IPS DF 6.9 (cell line): ENCODE measurements around the gene PIP5K1B.

Experiments
- DNase-seq: peaks from one replicate; pipeline ENCODE4 v3.0.0-alpha.2; 2013; ENCODE audit warnings: low read depth, low spot score
- H3K27ac ChIP-seq: one replicate; pipeline ENCODE4 v1.5.1; 2013; ENCODE audit warnings: low read length, control low read depth
- H3K27me3 ChIP-seq: 2 replicates; pipeline ENCODE4 v1.6.1; 2013; ENCODE audit warnings: mild to moderate bottlenecking, low read length; ENCODE audit not compliant: control insufficient read depth, insufficient read depth
- H3K36me3 ChIP-seq: 2 replicates; pipeline ENCODE4 v1.6.1; 2013; ENCODE audit warnings: low read length; ENCODE audit not compliant: control insufficient read depth, insufficient read depth
- H3K4me1 ChIP-seq: 2 replicates; pipeline ENCODE4 v1.6.1; 2013; ENCODE audit warnings: low read length; ENCODE audit not compliant: control insufficient read depth, insufficient read depth
- H3K4me3 ChIP-seq: 2 replicates; pipeline ENCODE4 v1.5.1; 2013; ENCODE audit warnings: mild to moderate bottlenecking, low read length
- H3K9me3 ChIP-seq: 2 replicates; pipeline ENCODE4 v1.6.1; 2013; ENCODE audit warnings: low read length, inconsistent platforms; ENCODE audit not compliant: control insufficient read depth, insufficient read depth
- WGBS: extraction: QIAGEN DNeasy Blood & Tissue Kit; methylation state at CpG from one replicate; pipeline ENCODE4 v1.1.7; 2013; ENCODE audit warnings: mixed read lengths, missing lambda C conversion rate; ENCODE audit not compliant: insufficient read length, insufficient coverage; 5-methylcytosine and 5-hydroxymethylcytosine counted together

PIP5K1B gene

DNA sequence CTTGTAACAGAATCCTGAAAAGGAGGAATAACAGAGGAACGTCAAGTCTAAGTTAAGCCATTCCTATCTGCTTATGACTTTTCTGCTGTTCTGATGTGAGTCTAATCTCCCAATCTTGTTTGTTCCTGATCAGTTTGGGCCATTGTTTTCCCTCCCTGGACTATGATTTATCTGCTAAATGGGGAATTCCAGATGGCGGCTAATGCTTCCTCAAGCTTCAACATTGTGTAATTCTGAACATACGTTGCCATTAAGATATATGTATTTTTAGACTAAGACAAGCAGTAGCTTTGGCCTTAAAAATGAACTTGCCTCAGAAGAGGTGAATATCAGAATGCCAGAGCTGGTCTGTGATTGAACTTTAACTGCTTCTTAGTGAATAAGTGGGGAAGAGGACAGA is 166.2 kb downstream of the PIP5K1B start:
- WGBS, result no CpG with 5 or more reads among the region's 3 CpGs

GRCh38 chr9:68872026-68872501 is 167.0 kb downstream of the PIP5K1B start:
- Histone ChIP-seq H3K9me3 (no peaks in the 10 kb centered on the region), H3K4me1 (peaks cover 6% of the 10 kb centered on the region; the same call in 1 of the 2 replicates), H3K4me3 (no peak overlapping the region), H3K36me3 (no peaks in the 10 kb centered on the region), H3K27me3 (no peaks in the 10 kb centered on the region), H3K27ac (peak overlapping the region; percentile 85)
- WGBS, result no CpG with 5 or more reads among the region's 8 CpGs
- peak; percentile 94 for DNase-seq

More for the DNA sequence above, 166.2 kb downstream of the PIP5K1B start:
- Histone ChIP-seq H3K4me3 (no peak overlapping the region), H3K27ac (peak overlapping the region; percentile 11), H3K9me3 (no peaks in the 10 kb centered on the region), H3K27me3 (no peaks in the 10 kb centered on the region), H3K36me3 (no peaks in the 10 kb centered on the region), H3K4me1 (peaks cover 5% of the 10 kb centered on the region; the same call in 1 of the 2 replicates)
- no peak for DNase-seq

- no peaks in the 10 kb centered on the region for H3K9me3 ChIP-seq
- no CpG with 5 or more reads among the region's 6 CpGs for WGBS
- H3K27ac ChIP-seq, result peak overlapping the region; percentile 82
- DNase-seq, result no peak
- H3K27me3 ChIP-seq, result no peaks in the 10 kb centered on the region
- H3K4me1 ChIP-seq, result peaks cover 6% of the 10 kb centered on the region; the same call in 1 of the 2 replicates
- H3K4me3 ChIP-seq, result no peak overlapping the region
- no peaks in the 10 kb centered on the region for H3K36me3 ChIP-seq
Measured at GRCh38 chr9:68873179-68873578, 168.1 kb downstream of the PIP5K1B start.

DNA sequence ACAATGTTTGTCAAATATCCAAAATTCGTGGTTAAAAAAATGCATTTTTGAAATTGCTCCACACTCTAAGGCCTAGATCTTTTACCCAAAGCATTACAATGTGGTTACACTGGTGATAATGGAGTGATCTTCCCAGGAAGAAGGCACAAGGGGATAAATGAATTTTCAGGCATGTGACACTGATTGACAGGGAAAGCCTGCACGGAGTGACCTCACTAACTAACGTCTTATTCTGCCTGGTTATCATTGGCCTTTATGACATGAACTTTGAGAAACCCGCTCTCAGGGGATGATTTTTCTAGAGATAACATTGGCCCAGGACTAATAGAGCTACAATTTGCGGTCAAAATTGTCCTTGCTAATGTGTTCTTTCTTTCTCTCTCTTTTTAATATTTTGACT is 171.2 kb downstream of the PIP5K1B start:
- no peaks in the 10 kb centered on the region for H3K9me3 ChIP-seq
- H3K4me3 ChIP-seq, result no peak overlapping the region
- H3K27me3 ChIP-seq, result no peaks in the 10 kb centered on the region
- H3K4me1 ChIP-seq, result peaks cover 2% of the 10 kb centered on the region; the same call in 1 of the 2 replicates
- no peak overlapping the region for H3K27ac ChIP-seq
- DNase-seq, result no peak
- H3K36me3 ChIP-seq, result no peaks in the 10 kb centered on the region
- WGBS, result no CpG with 5 or more reads among the region's 5 CpGs

- H3K9me3 ChIP-seq, result no peaks in the 10 kb centered on the region
- H3K36me3 ChIP-seq, result no peaks in the 10 kb centered on the region
- WGBS, result no CpG with 5 or more reads among the region's 3 CpGs
- no peak overlapping the region for H3K27ac ChIP-seq
- no peak for DNase-seq
- H3K4me3 ChIP-seq, result no peak overlapping the region
- peaks cover 2% of the 10 kb centered on the region; the same call in 1 of the 2 replicates for H3K4me1 ChIP-seq
- H3K27me3 ChIP-seq, result no peaks in the 10 kb centered on the region
Measured at GRCh38 chr9:68876681-68877080, 171.6 kb downstream of the PIP5K1B start.

- H3K36me3 ChIP-seq, result no peaks in the 10 kb centered on the region
- DNase-seq, result no peak
- no peaks in the 10 kb centered on the region for H3K9me3 ChIP-seq
- no peaks in the 10 kb centered on the region for H3K27me3 ChIP-seq
- H3K27ac ChIP-seq, result no peak overlapping the region
- peaks cover 2% of the 10 kb centered on the region; the same call in 1 of the 2 replicates for H3K4me1 ChIP-seq
- H3K4me3 ChIP-seq, result no peak overlapping the region
Measured at GRCh38 chr9:68877219-68877618, 172.2 kb downstream of the PIP5K1B start.

GRCh38 chr9:68878450-68878849 is 173.4 kb downstream of the PIP5K1B start:
- Histone ChIP-seq H3K4me3 (no peak overlapping the region), H3K4me1 (peaks cover 2% of the 10 kb centered on the region; the same call in 1 of the 2 replicates), H3K36me3 (no peaks in the 10 kb centered on the region), H3K27ac (no peak overlapping the region), H3K27me3 (no peaks in the 10 kb centered on the region), H3K9me3 (no peaks in the 10 kb centered on the region)
- no peak for DNase-seq

DNA sequence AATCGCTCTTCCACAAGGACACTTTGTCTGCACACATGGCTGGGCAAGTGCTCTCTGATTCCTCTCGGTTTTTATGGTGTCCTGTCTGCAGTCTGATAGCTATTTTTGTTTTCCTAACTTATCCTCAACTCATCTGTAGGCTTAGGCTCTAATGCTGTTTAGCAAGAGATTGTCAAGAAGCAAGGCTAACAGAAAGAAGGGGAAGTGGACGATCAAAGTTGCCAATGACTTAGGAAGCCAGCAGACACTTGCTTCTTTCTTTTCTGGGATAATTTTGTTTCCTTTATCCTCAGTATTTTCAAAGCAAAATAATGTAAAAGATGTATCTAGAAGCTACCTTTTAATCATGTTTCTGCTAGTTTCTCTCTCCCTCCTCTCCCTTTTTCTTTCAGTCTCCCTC is 178.2 kb downstream of the PIP5K1B start:
- H3K4me1 ChIP-seq, result no peaks in the 10 kb centered on the region
- H3K9me3 ChIP-seq, result no peaks in the 10 kb centered on the region
- no peaks in the 10 kb centered on the region for H3K27me3 ChIP-seq
- H3K27ac ChIP-seq, result no peak overlapping the region
- no peak overlapping the region for H3K4me3 ChIP-seq
- no peak for DNase-seq
- no peaks in the 10 kb centered on the region for H3K36me3 ChIP-seq
- WGBS, result 100% methylated on average over 1 of the region's 3 CpGs

GRCh38 chr9:68887232-68887631 is 182.2 kb downstream of the PIP5K1B start:
- no peak overlapping the region for H3K27ac ChIP-seq
- H3K36me3 ChIP-seq, result no peaks in the 10 kb centered on the region
- no peaks in the 10 kb centered on the region for H3K4me1 ChIP-seq
- no peaks in the 10 kb centered on the region for H3K9me3 ChIP-seq
- no peak for DNase-seq
- H3K27me3 ChIP-seq, result no peaks in the 10 kb centered on the region
- H3K4me3 ChIP-seq, result no peak overlapping the region
- no CpG with 5 or more reads among the region's 1 CpG for WGBS

- no peaks in the 10 kb centered on the region; the same call in 1 of the 2 replicates for H3K27me3 ChIP-seq
- WGBS, result no CpG with 5 or more reads among the region's 7 CpGs
- DNase-seq, result no peak
- no peaks in the 10 kb centered on the region for H3K36me3 ChIP-seq
- H3K9me3 ChIP-seq, result no peaks in the 10 kb centered on the region
- H3K27ac ChIP-seq, result no peak overlapping the region
- H3K4me3 ChIP-seq, result no peak overlapping the region
- H3K4me1 ChIP-seq, result no peaks in the 10 kb centered on the region
Measured at GRCh38 chr9:68894502-68894901, 189.5 kb downstream of the PIP5K1B start.

DNA sequence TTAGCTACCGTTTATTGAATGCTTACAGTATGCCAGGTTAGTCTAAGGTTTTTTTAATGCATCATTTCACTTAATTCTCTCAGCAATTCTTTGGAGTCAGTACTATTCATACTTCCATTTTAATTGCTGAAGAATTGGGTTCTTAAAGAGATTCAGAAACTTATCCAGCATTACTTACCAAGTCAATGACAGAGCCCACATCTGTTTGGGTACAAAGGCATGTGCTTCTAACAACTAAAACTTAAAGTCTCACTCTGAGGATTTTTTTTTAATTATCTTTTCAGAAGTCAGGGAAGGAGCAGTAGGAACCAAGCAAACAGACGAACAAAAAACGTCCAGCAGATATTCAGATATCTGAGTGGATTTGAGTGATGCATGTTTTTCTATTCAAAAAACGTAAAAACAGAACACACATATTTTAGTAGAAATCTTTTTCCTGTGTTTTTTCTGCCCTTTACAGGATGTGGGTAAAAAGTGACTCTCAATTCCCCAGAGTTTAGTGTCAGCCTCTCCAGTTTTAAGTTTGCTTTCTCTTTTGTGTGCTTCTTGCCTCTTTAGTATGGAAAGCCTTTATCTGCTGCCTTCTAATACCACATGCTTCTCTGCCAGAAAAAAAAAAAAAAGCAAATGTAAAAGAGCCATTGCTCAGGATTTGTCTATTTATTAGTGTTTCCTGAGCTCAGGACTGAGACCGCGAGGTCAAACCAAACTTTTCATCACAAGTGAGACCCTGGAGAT is 190.9 kb downstream of the PIP5K1B start:
- Histone ChIP-seq H3K4me1 (no peaks in the 10 kb centered on the region), H3K36me3 (no peaks in the 10 kb centered on the region), H3K4me3 (no peak overlapping the region), H3K9me3 (no peaks in the 10 kb centered on the region), H3K27ac (no peak overlapping the region), H3K27me3 (no peaks in the 10 kb centered on the region; the same call in 1 of the 2 replicates)
- DNase-seq, result no peak
- WGBS, result no CpG with 5 or more reads among the region's 6 CpGs
